Gastroesophageal sphincter (tissue), 4 donors: ENCODE measurements around the gene OSTN. TPM values are rescaled to one million over a fixed set of nuclear protein-coding genes. Genes with fewer than 3 reads are reported as not detected.

Source experiments
- ATAC-seq: fragments of 150-250 bp; one replicate; pipeline ENCODE4 v1.9.1; 2016; ENCODE audit warnings: mild to moderate bottlenecking, moderate library complexity
- H3K27ac ChIP-seq, 4 donors: fragments of 200-600 bp; sonication (generic) in 3 of 4; 1 replicate in 3 of 4; 2 replicates in 1 of 4; pipeline ENCODE4 v1.5.1; 2016 to 2019
- H3K27me3 ChIP-seq: fragments of 200-600 bp; sonication (generic); one replicate; pipeline ENCODE4 v1.5.1; 2019
- H3K36me3 ChIP-seq, 2 donors: fragments of 200-600 bp; sonication (generic); one replicate each; pipeline ENCODE4 v1.5.1; 2019; ENCODE audit warnings: control low read depth in 1 of 2
- H3K4me1 ChIP-seq, 3 donors: fragments of 200-600 bp; sonication (generic); 1 replicate in 2 of 3; 2 replicates in 1 of 3; pipeline ENCODE4 v1.5.1; 2016 to 2019; ENCODE audit warnings: control low read depth in 2 of 3
- H3K4me3 ChIP-seq, 2 donors: fragments of 200-600 bp; sonication (generic); one replicate each; pipeline ENCODE4 v1.5.1; 2019; ENCODE audit warnings: mild to moderate bottlenecking in 1 of 2, moderate library complexity in 1 of 2
- H3K9me3 ChIP-seq, 3 donors: fragments of 200-600 bp; sonication (generic); one replicate each; pipeline ENCODE4 v1.5.1; 2017 to 2019; ENCODE audit warnings: control low read depth in 2 of 3
- CTCF ChIP-seq, 4 experiments: fragments of 200-600 bp in 2 of 4; fragments of 450-650 bp in 2 of 4; sonication (generic) in 1 of 4; IDR thresholded peaks; one replicate each; pipeline ENCODE4 v1.5.1; 2017 to 2019; ENCODE audit warnings: antibody characterized with exemption in 4 of 4, mild to moderate bottlenecking in 2 of 4, moderate library complexity in 2 of 4
- EP300 ChIP-seq: sonication (generic); formaldehyde crosslinking; IDR thresholded peaks from one replicate; pipeline ENCODE4 v1.6.1; 2017; ENCODE audit warnings: antibody characterized with exemption, mild to moderate bottlenecking
- POLR2A ChIP-seq, 2 donors: fragments of 450-650 bp; IDR thresholded peaks; one replicate each; pipeline ENCODE4 v1.6.1; 2017; ENCODE audit warnings: antibody characterized with exemption in 2 of 2, mild to moderate bottlenecking in 2 of 2, moderate library complexity in 1 of 2
- POLR2AphosphoS5 ChIP-seq: sonication (generic); formaldehyde crosslinking; IDR thresholded peaks from one replicate; pipeline ENCODE4 v1.6.1; 2017; ENCODE audit warnings: antibody characterized with exemption
- WGBS, 2 donors: methylation state at CpG; one replicate each; pipeline ENCODE4 v1.1.5; 2018; ENCODE audit warnings: low coverage in 1 of 2; 5-methylcytosine and 5-hydroxymethylcytosine counted together
- total RNA-seq, 4 donors: library from RNA; depleted of rRNA; stranded (reverse); fragments of >200 nt; gene quantifications; one replicate each; pipeline ENCODE4 v1.1.0, GENCODE V29; 2016

OSTN gene
- total RNA-seq, 4 donors from 2014 or later = not detected

- 86 to 100% methylated on average over 1 of the region's 1 CpG for WGBS, 2 donors
- ATAC-seq = no peak
Measured at GRCh38 chr3:191165802-191166201, 33.2 kb upstream of the OSTN start.

DNA sequence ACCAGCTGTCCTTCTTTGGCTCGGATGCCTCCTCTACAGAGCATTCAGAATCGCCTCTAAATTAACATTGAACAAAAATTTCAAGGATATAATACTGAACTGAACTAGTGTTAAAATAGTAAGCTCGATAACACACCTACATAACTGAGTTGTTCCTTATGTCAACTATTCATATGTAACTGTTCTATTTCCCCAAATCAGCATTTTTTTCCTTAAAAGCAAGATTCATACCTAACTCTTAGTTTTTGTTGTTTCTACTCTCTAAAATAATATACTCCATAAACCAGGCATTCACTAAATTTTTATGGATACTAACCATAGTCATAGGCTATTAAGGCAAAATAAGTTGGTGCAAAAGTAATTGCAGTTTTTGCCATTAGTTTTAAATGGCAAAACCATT is 32.7 kb upstream of the OSTN start:
- H3K36me3 ChIP-seq = no peaks in the 10 kb centered on the region
- H3K27me3 ChIP-seq = no peaks in the 10 kb centered on the region

More at GRCh38 chr3:191165802-191166201, 33.2 kb upstream of the OSTN start:
- Histone ChIP-seq H3K36me3 (no peaks in the 10 kb centered on the region), H3K4me3 (no peak overlapping the region), H3K27me3 (no peaks in the 10 kb centered on the region), H3K27ac (no peak overlapping the region), H3K4me1 (peaks cover 0 to 11% (median 0%) of the 10 kb centered on the region in 3 donors), H3K9me3 (no peaks in the 10 kb centered on the region)
- no peak for TF ChIP-seq EP300
- no peak for TF ChIP-seq POLR2A (IDR thresholded peaks at IDR 0.05)
- no peak for TF ChIP-seq POLR2AphosphoS5
- TF ChIP-seq CTCF (IDR thresholded peaks at IDR 0.05) = no peak

GRCh38 chr3:191169566-191169965 is 29.5 kb upstream of the OSTN start:
- no peak for ATAC-seq
- Histone ChIP-seq H3K36me3 (no peaks in the 10 kb centered on the region), H3K4me3 (no peak overlapping the region), H3K9me3 (no peaks in the 10 kb centered on the region), H3K27ac (no peak overlapping the region), H3K27me3 (no peaks in the 10 kb centered on the region), H3K4me1 (peaks cover 0 to 11% (median 0%) of the 10 kb centered on the region in 3 donors)
- TF ChIP-seq POLR2A (IDR thresholded peaks at IDR 0.05) = no peak
- TF ChIP-seq EP300 = no peak
- no peak for TF ChIP-seq POLR2AphosphoS5
- TF ChIP-seq CTCF (IDR thresholded peaks at IDR 0.05) = no peak

More for the DNA sequence above, 32.7 kb upstream of the OSTN start:
- no peak for ATAC-seq
- Histone ChIP-seq H3K9me3 (no peaks in the 10 kb centered on the region), H3K27ac (no peak overlapping the region), H3K4me3 (no peak overlapping the region), H3K4me1 (peaks cover 0 to 11% (median 0%) of the 10 kb centered on the region in 3 donors)
- WGBS, 2 donors = 67 to 76% methylated on average over 3 of the region's 3 CpGs
- TF ChIP-seq POLR2AphosphoS5 (no peak), CTCF (IDR thresholded peaks at IDR 0.05) (no peak)

- Histone ChIP-seq H3K27me3 (no peaks in the 10 kb centered on the region), H3K4me1 (peaks cover 0 to 11% (median 0%) of the 10 kb centered on the region in 3 donors), H3K36me3 (no peaks in the 10 kb centered on the region), H3K4me3 (no peak overlapping the region), H3K27ac (no peak overlapping the region), H3K9me3 (no peaks in the 10 kb centered on the region)
- WGBS, 2 donors = 42 to 56% methylated on average over 2 of the region's 2 CpGs
- ATAC-seq = no peak
- TF ChIP-seq POLR2A (IDR thresholded peaks at IDR 0.05) = no peak
- TF ChIP-seq POLR2AphosphoS5 = no peak
- no peak for TF ChIP-seq CTCF (IDR thresholded peaks at IDR 0.05)
- TF ChIP-seq EP300 = no peak
Measured at GRCh38 chr3:191170097-191170496, 28.9 kb upstream of the OSTN start.

DNA sequence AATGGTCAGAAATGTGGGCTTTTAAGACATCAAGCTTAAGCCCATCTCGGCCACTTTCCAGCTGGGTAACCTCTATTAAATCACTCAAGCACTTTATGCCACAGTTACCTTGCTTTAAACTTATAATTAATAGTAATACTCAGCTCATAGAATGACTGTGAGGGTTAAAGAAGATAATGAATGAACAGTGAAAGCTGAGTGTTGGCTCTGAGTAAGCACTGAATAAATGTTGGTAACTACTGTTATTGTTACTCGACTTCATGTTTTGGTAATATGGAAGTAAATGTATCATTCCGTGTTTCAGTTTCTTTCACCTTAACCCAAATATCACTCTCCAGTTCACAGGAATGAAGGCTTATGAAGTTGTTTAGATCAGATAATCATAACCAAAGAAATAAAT is 23.9 kb upstream of the OSTN start:
- Histone ChIP-seq H3K27ac (no peak overlapping the region), H3K36me3 (no peaks in the 10 kb centered on the region), H3K9me3 (no peaks in the 10 kb centered on the region), H3K27me3 (no peaks in the 10 kb centered on the region), H3K4me1 (peaks cover 0 to 4% (median 0%) of the 10 kb centered on the region in 3 donors), H3K4me3 (no peak overlapping the region)
- WGBS, 2 donors = 11 to 56% methylated on average over 3 of the region's 3 CpGs
- no peak for ATAC-seq
- TF ChIP-seq POLR2AphosphoS5 (no peak), POLR2A (IDR thresholded peaks at IDR 0.05) (no peak), CTCF (IDR thresholded peaks at IDR 0.05) (no peak), EP300 (no peak)
